HG03457 (cell line): ENCODE measurements around the gene SORCS2.

Experiments
- ATAC-seq: cut with Tn5 transposase; IDR thresholded peaks from one replicate; pipeline ENCODE4 v1.9.1; 2021; ENCODE audit warnings: moderate number of reproducible peaks; ENCODE audit not compliant: unreplicated experiment

SORCS2 gene

DNA sequence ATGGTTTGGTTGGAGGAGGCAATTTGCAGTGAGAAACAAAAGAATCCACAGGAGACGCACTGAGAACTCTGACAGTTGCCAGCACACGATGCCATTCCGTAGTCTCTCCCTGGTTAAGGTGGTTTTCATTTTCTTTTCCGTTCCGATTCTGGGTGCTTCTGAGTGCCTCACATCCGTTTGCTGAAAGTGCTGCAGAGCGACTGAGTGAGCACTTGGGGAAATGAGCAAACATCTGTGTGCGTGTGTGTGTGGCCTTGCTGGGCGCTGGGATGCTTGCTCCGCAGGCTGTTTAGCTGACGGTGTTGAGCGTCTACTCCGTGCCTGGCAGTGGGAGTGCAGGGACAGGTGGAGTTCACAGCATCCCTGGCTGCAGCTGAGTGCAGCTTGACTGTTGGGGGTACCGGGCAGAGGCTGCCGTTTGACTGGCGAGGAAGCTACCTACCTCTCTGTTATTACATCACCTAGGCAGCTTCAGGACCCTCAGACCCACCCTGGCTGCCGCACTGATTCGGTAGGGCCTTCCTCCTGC, 49.3 kb downstream of the SORCS2 start:
- ATAC-seq = no peak

DNA sequence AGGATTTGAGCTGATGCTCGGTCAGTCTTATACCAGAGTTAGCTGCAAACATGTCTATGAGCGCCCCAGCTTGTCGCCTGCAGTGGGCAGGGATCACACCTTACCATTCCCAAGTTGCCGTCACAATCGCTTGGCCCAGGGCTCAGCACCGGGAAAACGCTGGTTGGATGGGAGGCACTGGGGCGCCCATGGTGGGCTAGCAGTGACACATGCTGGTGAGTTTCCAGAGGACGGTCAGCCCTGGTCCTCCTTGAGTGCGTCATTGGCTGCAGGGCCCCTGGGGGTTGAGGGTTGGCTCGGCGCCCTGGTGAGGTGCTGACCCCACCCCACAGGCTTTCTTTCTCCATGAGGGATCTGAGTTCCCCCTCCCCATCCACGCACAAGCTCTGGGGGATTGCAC, 50.4 kb downstream of the SORCS2 start:
- no peak for ATAC-seq

DNA sequence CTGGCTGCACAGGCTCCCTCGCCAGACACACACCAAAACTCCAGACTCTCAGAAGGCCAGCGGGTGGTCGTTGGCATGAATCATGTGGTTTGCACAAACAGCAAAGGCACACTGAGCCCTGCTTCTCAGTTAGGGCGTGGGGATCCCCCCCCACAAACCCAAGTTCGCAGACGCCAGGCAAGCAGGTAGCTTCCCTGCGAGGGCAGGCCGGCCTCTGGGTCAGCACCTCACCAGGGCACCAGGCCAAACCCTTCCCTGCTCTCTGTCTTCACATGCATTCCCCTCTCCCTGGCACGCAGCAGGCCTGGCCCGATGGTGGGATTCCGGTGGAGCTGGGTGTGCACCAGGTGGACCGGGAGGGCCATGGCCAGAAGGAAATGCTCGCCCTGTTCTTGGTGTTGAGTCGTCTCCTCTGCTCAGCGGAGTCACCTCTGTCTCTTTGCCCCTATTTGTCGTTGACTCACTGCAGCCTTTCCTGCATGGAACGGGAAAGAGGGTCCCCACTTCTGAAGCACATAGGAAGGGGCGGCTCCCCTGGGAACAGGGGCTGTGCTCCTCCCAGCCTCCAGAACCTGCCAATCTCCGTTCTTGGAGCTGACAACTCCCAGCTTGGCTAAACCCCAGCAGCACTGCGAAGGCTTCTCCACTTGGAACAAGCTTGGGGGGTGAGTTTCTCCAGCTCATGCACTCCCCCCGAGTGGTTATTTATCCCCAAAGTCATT, 51.4 kb downstream of the SORCS2 start:
- ATAC-seq = no peak

DNA sequence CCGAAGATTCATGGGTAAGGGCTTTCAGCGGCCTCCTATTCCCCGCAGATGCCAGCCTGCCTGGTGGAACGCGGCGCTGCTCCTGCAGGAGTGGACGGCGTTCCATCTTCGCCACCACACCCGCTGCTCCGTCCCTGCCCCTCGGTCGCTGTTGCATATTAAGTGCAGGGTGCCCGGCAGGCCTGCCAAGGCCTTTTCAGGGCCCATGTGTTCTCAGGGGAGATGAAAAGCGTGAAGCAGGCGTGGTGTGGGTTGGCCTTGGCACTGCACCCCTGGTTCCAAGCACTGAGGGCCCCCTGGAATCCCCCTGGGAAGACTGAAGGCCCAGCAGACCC, 52.0 kb downstream of the SORCS2 start:
- ATAC-seq = no peak

DNA sequence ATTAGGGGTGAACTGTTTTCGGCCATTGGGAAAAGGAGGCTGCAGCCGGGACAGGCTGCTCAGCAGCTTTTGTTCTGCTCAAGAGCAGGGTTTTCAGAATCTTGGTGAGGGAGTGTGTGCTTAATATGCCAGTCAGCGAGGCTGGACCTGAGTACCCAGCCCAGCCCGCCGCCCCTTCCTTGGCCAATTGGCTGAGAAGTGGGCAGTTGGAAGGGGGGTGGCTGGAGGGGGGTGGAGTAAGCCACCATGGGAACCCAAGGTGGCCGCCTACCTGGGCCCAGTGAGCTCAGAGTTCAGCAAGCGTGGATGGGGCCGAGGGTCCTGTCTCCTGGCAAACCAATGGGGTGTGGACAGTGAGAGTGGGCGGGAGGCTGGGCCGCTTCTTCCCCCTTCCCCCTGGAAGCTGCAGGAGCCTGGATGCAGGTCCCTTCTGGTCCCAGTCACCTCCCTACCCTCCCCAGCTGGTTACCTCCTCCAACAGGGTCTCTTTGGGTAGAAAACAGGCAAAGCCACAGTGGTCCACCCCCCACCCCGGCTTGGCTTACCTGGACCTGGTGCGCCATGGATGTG, 52.5 kb downstream of the SORCS2 start:
- no peak for ATAC-seq

DNA sequence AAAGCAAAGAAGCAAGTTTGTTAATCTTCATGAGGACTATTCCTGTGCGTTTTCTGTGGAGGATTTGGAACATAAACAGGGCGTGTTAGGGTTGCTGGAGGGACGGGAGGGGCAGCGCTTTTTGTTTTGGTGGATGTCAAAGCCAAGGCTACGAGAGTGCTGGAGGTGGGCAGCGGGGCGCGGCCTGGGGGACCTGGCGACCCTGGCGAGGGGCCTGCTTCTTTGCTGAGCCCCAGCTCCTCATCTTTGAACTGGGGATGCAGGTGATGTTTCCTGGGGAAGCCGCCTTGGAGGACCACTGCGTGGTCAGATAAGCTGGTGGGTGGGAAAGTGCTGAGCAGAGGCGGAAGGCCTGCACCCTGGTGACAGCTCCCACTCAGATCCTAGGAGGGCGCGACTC, 55.2 kb downstream of the SORCS2 start:
- ATAC-seq = no peak

DNA sequence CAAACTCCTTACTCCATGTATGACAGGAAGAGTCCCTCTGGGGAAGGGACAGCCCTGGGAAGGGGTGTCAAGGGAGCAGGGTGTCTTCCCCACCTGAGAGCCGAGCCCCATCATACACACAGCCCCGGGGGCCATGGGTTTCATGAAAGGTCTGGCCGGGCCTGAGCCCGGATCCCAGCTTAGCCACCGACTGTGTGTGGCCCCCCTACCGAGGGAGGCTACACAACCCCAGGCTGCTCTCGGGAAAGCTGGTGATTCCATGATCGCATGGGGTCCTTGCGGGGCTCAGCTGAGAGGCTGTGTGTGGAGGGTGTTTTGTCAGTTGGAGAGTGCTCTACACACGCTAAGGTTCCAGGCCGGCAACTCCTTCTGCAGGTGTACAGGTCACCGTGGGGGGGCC, 55.6 kb downstream of the SORCS2 start:
- ATAC-seq = no peak

DNA sequence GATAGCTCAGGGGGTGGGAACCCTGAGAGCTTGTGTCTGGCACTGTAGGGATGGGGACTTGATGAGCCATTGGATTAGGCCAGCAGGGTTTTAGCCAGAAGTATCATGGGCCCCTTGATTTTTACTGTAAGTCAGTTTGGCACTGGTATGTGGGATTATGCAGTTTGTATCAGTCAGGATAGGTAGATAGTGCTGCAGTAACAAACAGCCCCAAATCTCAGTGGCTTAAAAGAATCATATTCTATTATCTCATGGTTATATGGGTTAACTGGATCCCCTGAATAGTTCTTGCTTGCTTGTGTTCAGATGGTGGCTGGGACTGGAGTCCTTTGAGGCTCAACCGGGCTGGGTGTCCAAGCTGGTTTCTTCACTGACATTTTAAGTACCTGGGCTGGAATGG, 56.5 kb downstream of the SORCS2 start:
- ATAC-seq = no peak

DNA sequence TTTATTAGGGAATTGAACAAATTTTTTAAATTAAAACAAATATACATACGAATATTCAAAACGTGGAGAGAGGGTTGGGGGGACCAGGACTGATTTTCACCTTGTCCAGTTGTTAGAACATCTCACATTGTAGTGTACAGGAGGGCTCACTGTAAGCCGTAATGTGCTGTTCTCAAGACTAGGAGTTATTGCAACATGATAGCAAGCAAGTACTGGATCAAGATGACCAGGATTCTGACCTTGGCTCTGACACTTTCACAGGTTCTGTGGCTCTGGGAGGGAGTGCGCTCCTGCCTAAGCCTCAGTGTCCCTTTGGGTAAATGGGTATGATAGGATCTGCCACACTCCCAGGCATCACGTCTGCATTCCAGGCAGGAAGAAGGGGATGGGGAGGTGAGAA, 59.0 kb downstream of the SORCS2 start:
- ATAC-seq = no peak

DNA sequence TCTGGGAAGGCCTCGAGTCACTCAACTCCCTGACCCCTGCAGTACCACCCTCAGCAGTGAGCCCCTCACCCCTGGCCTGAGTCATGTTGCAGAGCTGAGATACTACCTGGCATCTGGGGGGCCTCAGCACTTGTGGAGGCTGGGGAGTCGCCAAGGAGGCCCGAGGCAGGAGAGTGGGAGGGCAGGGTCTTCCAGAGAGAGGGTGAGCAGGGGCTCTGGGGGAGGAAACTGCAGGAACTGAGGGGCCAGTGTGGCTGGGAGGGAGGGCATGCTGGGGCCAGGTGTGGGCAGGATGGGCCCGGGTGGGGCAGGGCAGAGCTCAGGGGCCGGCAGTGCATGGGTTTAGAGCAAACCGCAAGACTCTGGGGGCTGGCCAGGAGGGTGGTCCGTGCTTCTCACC, 59.7 kb downstream of the SORCS2 start:
- no peak for ATAC-seq

DNA sequence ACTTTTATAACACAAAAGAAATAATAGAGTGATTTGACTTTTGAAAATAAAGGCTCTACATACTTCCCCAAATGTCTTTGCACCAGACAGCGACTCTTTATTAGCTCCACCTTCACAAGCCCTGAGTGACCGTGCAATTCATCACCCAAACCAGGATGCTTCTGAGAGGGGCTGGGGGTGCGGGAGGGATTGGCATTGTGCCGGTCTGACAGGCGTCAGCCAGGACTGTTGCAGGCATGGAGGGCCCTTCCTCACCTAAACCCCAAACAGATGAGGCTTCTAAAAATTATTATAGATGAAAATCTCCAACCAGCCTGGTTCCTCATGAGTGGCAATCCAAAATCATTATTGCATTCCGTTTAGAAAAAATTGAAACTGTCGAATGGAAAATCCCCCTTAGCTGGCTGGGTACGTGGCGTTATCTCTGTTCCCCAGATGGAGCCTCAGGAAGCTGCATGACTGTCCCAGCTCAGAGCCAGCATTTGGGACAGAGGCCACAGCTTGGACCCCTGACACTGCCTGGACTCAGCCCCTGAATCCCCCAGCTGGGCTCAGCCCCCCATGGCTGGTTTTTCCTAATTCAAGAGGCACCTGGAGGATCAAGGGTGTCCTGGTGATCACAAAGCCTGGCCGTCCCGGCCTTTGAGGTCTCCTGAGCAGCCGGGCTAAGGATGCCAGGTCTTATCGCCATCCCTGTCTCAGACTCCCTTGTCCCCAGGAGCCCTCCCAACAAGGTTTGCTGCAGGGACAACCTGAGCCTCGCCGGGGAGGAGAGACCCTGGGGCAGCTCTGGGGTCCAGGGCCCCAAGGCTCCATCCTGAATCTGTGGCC, 60.4 kb downstream of the SORCS2 start:
- ATAC-seq = no peak

DNA sequence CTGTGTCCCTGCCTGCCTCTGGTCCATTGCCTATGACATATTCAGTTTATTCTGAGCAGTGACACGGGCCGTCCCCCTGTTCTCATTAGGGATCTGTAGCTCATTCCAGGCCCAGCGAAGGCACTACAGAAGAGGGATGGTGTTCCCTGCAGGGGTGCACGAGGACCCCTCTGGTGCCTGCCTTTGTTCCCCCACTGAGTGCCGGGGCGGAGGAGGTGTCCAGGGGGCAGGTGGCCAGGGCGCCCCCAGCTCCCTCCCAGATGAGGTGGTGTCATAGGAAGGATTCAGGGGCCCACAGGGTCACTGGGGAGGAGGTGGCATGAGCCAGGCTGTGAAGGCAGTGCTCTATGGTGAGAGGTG, 61.0 kb downstream of the SORCS2 start:
- no peak for ATAC-seq

DNA sequence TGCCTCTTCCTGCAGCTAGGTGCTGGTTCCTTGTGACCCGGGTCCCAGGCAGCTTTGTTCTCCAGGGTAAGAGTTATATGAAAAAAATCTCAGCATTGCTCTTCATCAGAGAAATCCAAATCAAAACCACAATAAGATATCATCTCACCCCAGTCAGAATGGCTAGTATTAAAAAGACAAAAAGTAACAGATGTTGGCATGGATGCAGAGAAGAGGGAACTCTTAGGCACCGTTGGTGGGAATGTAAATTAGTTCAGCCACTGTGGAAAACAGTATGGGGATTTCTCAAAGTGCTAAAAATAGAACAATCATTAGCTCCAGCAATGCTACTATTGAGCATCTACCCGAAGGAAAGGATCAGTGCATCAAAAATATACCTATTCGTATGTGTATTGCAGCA, 61.5 kb downstream of the SORCS2 start:
- ATAC-seq = no peak

DNA sequence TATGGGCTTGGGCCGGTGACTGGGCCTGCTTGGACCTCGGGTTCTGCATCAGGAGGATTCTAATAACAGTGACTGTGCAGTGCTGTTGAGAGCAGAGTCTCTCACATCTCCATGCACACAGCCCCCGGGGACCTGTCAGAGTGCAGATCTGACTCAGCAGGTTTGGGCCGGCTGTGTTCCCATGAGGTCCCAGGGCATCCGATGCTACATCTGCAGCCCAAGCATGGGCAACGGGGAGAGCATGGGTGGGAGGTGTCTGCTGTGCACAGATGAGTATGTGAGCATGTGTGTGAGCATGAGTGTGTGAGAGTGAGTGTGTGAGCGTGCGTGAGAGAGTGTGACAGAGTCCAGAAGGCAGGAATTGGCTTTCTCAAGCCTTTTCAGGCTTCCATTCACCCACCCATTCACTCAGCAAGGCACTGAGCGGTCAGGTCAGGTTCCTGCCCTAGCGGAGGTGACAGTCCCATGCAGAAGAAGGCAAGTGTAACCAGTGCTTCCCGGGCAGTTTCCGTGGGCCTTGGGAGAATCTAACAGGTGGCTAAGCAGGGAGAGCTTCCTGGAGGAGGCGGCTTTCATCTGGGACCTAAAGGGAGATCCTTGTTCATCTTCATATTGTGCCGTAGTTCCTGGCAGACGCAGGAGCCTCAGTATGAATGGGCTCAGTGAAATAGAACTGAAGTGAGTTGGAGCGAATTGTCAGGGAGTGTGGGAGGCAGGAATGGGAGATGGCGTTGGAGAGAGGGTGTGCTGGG, 62.6 kb downstream of the SORCS2 start:
- no peak for ATAC-seq

DNA sequence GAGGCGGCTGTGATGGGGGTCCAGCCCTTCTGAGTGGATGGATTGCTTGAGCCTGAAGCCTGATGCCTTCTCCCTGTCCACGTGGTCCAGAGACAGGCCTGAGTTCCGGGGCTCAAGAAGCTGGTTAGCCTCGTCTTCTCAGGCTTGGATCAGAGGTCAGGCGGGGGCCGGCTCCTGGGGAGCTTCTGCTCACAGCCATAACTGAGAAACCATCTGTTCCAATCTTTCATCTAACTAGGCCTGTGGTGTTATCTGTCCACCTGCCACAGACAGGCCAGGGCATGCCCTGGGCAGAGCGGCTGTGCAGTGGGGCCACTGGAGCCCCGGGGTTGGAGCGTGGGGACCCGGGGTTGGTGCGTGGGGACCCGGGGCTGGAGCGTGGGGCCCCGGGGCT, 63.1 kb downstream of the SORCS2 start:
- no peak for ATAC-seq

DNA sequence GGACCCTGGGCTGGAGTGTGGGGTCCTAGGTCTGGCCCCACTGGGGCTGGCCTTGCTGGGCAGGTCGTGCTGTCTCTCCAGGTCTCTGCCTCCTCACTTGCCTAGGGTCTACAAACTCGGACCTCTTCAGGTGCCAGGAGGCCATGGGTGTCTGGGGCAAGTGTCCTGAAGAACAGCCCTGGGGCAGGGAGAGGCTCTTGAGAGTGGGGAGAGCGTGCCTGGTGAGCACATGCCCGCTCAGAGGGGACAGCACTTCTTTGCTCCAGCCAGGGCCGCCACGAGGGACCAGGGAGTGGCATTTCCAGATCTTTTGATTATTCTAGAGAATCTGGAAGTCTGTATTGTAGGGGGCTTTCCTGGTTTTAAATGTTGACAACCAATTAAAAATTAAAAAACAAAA, 63.7 kb downstream of the SORCS2 start:
- no peak for ATAC-seq

DNA sequence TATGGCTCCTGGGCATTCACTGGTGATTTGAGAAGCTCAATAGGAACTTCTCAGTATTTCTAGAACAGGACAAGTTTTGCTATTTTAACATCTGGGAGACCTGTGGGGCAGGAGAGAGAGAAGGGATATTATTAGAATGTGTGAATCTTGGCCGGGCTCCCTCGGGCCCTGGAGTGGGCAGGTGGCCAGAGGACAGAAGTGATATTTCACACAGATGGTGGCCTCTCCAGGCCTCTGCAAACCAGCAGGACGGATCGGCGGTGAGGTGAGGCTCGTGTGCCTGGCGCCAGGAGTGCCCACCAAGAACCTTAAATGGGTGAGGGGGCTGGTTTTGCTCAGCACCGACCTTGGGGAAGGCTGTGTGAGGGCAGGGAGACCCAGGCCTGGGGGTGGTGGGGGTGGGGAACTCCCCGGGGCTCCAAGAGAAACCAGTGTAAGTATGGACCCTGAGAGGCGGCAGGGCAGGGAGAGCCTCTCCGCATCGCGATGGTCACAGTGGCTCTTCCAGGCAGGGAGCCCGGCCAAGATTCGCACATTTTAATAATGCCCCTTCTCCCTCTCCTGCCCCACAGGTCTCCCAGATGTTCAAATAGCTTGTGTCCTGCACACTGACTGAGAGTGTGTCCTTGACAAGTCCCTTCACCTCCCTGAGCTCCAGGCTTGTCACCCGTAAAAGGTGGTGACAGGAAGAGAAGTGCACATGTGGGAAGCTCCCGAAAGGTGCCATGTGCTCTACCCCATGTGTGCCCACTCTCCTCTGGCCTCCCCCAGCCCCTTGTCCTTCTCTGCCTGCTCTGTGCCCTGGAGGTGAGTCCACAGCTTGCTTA, 64.9 kb downstream of the SORCS2 start:
- no peak for ATAC-seq

DNA sequence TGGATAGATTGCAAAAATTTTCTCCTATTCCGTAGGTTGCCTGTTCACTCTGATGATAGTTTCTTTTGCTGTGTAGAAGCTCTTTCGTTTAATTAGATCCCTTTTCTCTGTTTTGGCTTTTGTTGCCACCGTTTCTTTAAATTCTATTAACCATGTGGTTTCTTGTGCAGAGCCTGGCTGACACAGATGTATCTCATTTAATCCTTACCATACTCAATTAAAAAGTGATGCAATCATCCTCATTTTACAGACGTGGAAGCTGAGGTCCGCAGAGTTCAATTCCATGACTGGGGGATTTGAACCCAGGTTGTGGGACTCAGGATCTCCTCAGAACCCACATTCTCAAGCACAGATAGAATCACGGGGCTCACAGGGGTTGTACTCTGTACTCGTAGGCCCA, 66.7 kb downstream of the SORCS2 start:
- no peak for ATAC-seq

DNA sequence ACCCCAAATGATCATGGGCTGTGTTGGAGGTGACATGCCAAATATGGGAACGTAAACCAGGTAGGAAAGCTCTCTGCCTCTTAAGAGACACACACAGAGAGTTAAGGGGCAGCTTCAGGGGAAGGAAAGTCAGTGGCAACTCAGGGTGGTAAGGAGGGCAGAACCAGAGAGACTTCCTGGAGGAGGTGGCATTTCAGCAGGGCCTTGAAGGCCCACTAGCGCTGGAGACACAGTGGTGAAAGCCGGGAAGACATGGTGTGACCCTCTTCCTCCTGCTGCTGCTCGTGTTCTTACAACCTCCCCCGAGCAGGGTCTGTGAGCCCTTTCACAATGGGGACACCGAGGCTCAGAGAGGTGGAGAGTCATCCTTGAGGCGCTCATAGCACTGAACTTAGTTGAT, 68.2 kb downstream of the SORCS2 start:
- ATAC-seq = no peak

DNA sequence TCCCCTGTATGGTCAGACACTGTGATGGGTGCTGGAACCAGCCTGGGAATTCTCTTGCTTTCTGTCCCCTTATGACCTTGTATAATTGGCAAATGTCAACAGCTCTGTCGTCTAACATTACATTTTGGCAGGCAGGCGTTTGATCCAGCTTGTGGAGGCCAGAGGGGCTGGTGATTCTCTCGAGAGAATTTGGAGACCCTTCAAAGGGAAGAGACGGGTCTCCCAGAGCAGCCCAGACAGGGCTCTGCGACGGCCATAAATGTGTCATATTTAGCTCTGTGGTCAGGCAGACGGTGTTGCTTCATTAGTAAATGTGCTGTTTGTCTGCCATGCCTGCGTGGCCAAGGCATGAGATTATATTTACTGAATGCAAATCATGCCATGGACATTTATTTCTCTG, 68.7 kb downstream of the SORCS2 start:
- no peak for ATAC-seq

DNA sequence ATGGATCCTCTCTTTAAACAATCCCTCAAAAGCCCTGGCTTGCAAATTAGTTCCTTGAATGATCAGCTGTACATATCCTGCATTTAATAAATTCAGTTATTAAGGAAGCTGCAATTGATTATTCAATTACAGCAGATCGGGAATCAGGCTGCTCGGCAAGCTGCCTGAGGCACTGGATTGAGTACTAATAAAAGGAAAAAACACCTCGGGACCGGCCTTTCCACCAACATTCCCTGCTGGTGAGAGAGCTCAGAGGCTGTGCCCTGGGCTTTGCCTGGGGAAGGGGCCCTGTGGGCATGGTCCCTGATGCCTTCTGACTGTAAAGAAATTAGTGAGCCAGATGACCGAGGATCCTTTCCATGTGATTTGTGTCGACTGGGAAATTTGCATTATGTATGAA, 69.2 kb downstream of the SORCS2 start:
- ATAC-seq = no peak
